Osteocyte (in vitro differentiated cells): ENCODE data around the gene GPR55. TPM values are rescaled to one million over a fixed set of nuclear protein-coding genes. Genes with fewer than 3 reads are reported as not detected.

ENCODE experiments used
- DNase-seq: peaks from one replicate; pipeline ENCODE4 v3.0.0; 2021; ENCODE audit warnings: mixed read lengths; ENCODE audit not compliant: unreplicated experiment; ENCODE audit errors: extremely low spot score
- H3K27ac Mint-ChIP-seq: one replicate; pipeline ENCODE4 v1.8.0; 2021; ENCODE audit warnings: mild to moderate bottlenecking, mixed read lengths; ENCODE audit not compliant: unreplicated experiment
- H3K27me3 Mint-ChIP-seq: one replicate; pipeline ENCODE4 v1.8.0; 2021; ENCODE audit warnings: mixed read lengths; ENCODE audit not compliant: unreplicated experiment
- H3K36me3 Mint-ChIP-seq: one replicate; pipeline ENCODE4 v1.8.0; 2021; ENCODE audit warnings: mixed read lengths; ENCODE audit not compliant: unreplicated experiment
- H3K4me1 Mint-ChIP-seq: one replicate; pipeline ENCODE4 v1.8.0; 2021; ENCODE audit warnings: mixed read lengths; ENCODE audit not compliant: unreplicated experiment
- H3K4me3 Mint-ChIP-seq: one replicate; pipeline ENCODE4 v1.8.0; 2021; ENCODE audit warnings: mild to moderate bottlenecking, moderate library complexity, mixed read lengths; ENCODE audit not compliant: unreplicated experiment
- H3K9me3 Mint-ChIP-seq: one replicate; pipeline ENCODE4 v1.8.0; 2021; ENCODE audit warnings: mixed read lengths; ENCODE audit not compliant: unreplicated experiment
- CTCF ChIP-seq: fragments of 200-600 bp; sonication (generic); IDR thresholded peaks from 2 replicates; pipeline ENCODE4 v1.5.0; 2021; ENCODE audit warnings: antibody characterized with exemption, mild to moderate bottlenecking, moderate library complexity
- total RNA-seq: library from RNA; stranded (reverse); gene quantifications from 2 replicates; pipeline ENCODE4 v1.2.1, GENCODE V29; 2021

GPR55 gene
- total RNA-seq, 1 donor from 2014 or later: not detected

- Mint-ChIP-seq H3K36me3 (no peaks in the 10 kb centered on the region), H3K9me3 (no peaks in the 10 kb centered on the region), H3K27me3 (peaks cover 20% of the 10 kb centered on the region), H3K27ac (no peak overlapping the region), H3K4me3 (no peak overlapping the region), H3K4me1 (peaks cover 13% of the 10 kb centered on the region)
- DNase-seq: no peak
- no peak for TF ChIP-seq CTCF
These were observed 30.2 kb upstream of the GPR55 start for GRCh38 chr2:230955163-230955737.

GRCh38 chr2:230954746-230955145, 29.7 kb upstream of the GPR55 start:
- no peak for DNase-seq
- Mint-ChIP-seq H3K36me3 (no peaks in the 10 kb centered on the region), H3K27ac (no peak overlapping the region), H3K27me3 (peaks cover 17% of the 10 kb centered on the region), H3K4me3 (no peak overlapping the region), H3K9me3 (no peaks in the 10 kb centered on the region), H3K4me1 (peaks cover 13% of the 10 kb centered on the region)
- no peak for TF ChIP-seq CTCF

- H3K4me1 Mint-ChIP-seq: peaks cover 13% of the 10 kb centered on the region
- no peak for DNase-seq
- H3K9me3 Mint-ChIP-seq: no peaks in the 10 kb centered on the region
- H3K4me3 Mint-ChIP-seq: no peak overlapping the region
- H3K36me3 Mint-ChIP-seq: no peaks in the 10 kb centered on the region
- no peak overlapping the region for H3K27ac Mint-ChIP-seq
- no peak for TF ChIP-seq CTCF
- H3K27me3 Mint-ChIP-seq: peaks cover 17% of the 10 kb centered on the region
These were observed 28.8 kb upstream of the GPR55 start for GRCh38 chr2:230953845-230954244.

GRCh38 chr2:230952226-230952956, 27.3 kb upstream of the GPR55 start:
- no peaks in the 10 kb centered on the region for H3K36me3 Mint-ChIP-seq
- TF ChIP-seq CTCF: no peak
- DNase-seq: no peak
- no peak overlapping the region for H3K27ac Mint-ChIP-seq
- no peak overlapping the region for H3K4me3 Mint-ChIP-seq
- H3K27me3 Mint-ChIP-seq: peaks cover 12% of the 10 kb centered on the region
- H3K4me1 Mint-ChIP-seq: peaks cover 6% of the 10 kb centered on the region
- no peaks in the 10 kb centered on the region for H3K9me3 Mint-ChIP-seq

- Mint-ChIP-seq H3K4me3 (no peak overlapping the region), H3K36me3 (no peaks in the 10 kb centered on the region), H3K27ac (no peak overlapping the region), H3K9me3 (no peaks in the 10 kb centered on the region), H3K4me1 (no peaks in the 10 kb centered on the region), H3K27me3 (peaks cover 9% of the 10 kb centered on the region)
- TF ChIP-seq CTCF: no peak
- DNase-seq: no peak
These were observed 26.4 kb upstream of the GPR55 start for GRCh38 chr2:230951396-230951795.
